Activated naive CD4-positive, alpha-beta T cell treated with anti-CD3 and anti-CD28 coated beads, Interleukin-2, amount 50 U/mL, for 24 hours (primary cell): ENCODE measurements around the gene MARVELD3.

ENCODE experiments used
- H3K27ac Mint-ChIP-seq: one replicate; pipeline ENCODE4 v1.8.0; 2021; ENCODE audit warnings: mild to moderate bottlenecking, mixed read lengths
- H3K27me3 Mint-ChIP-seq: one replicate; pipeline ENCODE4 v1.8.0; 2021; ENCODE audit warnings: mixed read lengths
- H3K36me3 Mint-ChIP-seq: one replicate; pipeline ENCODE4 v1.8.0; 2021; ENCODE audit warnings: mixed read lengths
- H3K4me1 Mint-ChIP-seq: one replicate; pipeline ENCODE4 v1.8.0; 2021; ENCODE audit warnings: mixed read lengths
- H3K4me3 Mint-ChIP-seq: one replicate; pipeline ENCODE4 v1.8.0; 2021; ENCODE audit warnings: mild to moderate bottlenecking, mixed read lengths
- H3K9me3 Mint-ChIP-seq: one replicate; pipeline ENCODE4 v1.8.0; 2021; ENCODE audit warnings: mixed read lengths

MARVELD3 gene

DNA sequence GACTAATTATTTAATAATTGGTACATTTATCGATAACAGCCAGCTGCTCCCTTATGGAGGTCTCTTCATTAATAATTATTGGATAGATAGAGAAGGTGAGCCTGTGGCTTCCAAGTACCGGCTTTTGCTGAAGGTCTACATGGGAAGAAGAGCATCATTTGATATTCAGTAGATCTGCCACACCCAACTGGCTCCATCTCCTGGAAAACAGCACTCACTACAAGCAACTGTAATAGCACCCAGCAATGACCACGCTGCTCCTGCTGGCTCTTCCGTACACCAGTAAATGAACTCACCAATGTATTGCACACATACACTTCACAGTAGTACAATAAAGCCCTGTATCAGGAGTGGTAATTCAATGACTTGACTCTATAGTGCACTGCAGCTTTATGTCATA lies 19.5 kb downstream of the MARVELD3 start:
- H3K4me1 Mint-ChIP-seq: no peaks in the 10 kb centered on the region
- no peak overlapping the region for H3K4me3 Mint-ChIP-seq
- H3K36me3 Mint-ChIP-seq: peaks cover 6% of the 10 kb centered on the region
- H3K9me3 Mint-ChIP-seq: no peaks in the 10 kb centered on the region
- no peaks in the 10 kb centered on the region for H3K27me3 Mint-ChIP-seq
- H3K27ac Mint-ChIP-seq: no peak overlapping the region

DNA sequence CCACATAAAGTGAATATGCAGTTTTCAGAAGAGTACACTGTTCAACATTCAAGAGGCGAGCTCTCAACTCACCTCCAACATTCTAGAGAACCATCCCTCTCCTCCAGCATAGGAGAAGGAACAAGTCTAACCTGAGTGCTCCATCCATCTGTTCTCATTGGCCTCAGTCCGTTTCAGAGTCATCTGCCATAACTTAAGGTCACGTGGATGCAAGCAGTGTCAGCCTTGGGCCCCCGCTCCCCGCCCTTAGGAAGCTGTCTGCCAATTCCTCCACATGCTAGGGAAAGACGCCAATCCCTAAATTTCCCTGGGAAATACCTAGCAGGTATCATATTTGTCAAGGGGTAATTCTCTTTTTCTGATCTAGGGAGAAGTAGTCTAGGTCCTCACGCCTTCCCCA lies 21.4 kb downstream of the MARVELD3 start:
- Mint-ChIP-seq H3K36me3 (peaks cover 10% of the 10 kb centered on the region), H3K4me3 (no peak overlapping the region), H3K27me3 (no peaks in the 10 kb centered on the region), H3K4me1 (no peaks in the 10 kb centered on the region), H3K27ac (no peak overlapping the region), H3K9me3 (no peaks in the 10 kb centered on the region)

GRCh38 chr16:71648162-71648561 lies 22.2 kb downstream of the MARVELD3 start:
- H3K27me3 Mint-ChIP-seq: no peaks in the 10 kb centered on the region
- H3K36me3 Mint-ChIP-seq: peaks cover 12% of the 10 kb centered on the region
- no peak overlapping the region for H3K4me3 Mint-ChIP-seq
- H3K4me1 Mint-ChIP-seq: no peaks in the 10 kb centered on the region
- no peaks in the 10 kb centered on the region for H3K9me3 Mint-ChIP-seq
- H3K27ac Mint-ChIP-seq: no peak overlapping the region

DNA sequence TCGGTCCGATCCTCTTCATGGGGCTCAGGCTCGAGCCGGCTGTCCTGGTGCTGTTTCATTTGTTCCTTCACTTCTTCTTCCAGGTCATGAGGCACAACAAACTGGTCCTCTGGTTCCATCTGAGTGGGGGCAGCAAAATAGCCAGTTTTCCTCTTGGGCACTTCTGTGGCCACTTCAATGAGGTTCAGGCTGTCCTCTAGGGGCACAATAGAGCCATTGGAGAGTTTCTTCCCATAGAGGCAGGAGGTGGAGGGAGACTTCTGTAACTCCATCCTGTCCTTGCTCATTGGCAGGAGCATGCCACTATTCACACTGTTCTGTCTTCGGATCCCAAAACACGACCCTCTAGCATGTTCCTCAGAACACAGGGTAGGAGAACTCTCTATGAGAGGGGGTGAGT lies 22.9 kb downstream of the MARVELD3 start:
- Mint-ChIP-seq H3K9me3 (no peaks in the 10 kb centered on the region), H3K36me3 (peaks cover 12% of the 10 kb centered on the region), H3K4me3 (no peak overlapping the region), H3K27ac (no peak overlapping the region), H3K4me1 (no peaks in the 10 kb centered on the region), H3K27me3 (no peaks in the 10 kb centered on the region)

DNA sequence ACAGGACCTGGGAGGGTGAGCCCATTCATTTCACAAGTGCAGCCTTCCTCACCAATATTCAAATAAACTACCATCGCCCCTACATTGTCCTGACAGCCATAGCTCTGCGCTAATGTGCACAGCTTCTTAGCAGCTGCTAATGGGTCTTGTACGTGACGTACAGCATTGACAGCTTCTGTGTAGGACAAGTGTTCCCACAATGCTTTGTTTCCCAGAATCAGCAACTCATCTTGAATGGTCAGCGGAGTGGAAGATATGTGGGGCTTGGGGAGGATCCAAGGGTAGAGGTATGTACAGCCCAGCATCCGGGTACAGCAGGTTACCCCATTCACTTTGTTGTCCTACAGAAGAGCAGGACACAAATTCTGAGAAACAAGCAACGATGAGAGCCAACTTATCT lies 23.7 kb downstream of the MARVELD3 start:
- Mint-ChIP-seq H3K36me3 (peaks cover 12% of the 10 kb centered on the region), H3K4me1 (no peaks in the 10 kb centered on the region)

GRCh38 chr16:71658771-71659170 lies 32.8 kb downstream of the MARVELD3 start:
- no peaks in the 10 kb centered on the region for H3K27me3 Mint-ChIP-seq
- no peak overlapping the region for H3K27ac Mint-ChIP-seq
- H3K4me1 Mint-ChIP-seq: no peaks in the 10 kb centered on the region
- H3K4me3 Mint-ChIP-seq: no peak overlapping the region
- H3K36me3 Mint-ChIP-seq: peaks cover 12% of the 10 kb centered on the region
- no peaks in the 10 kb centered on the region for H3K9me3 Mint-ChIP-seq

More for the DNA sequence above, 23.7 kb downstream of the MARVELD3 start:
- Mint-ChIP-seq H3K9me3 (no peaks in the 10 kb centered on the region), H3K4me3 (no peak overlapping the region), H3K27ac (no peak overlapping the region), H3K27me3 (no peaks in the 10 kb centered on the region)

DNA sequence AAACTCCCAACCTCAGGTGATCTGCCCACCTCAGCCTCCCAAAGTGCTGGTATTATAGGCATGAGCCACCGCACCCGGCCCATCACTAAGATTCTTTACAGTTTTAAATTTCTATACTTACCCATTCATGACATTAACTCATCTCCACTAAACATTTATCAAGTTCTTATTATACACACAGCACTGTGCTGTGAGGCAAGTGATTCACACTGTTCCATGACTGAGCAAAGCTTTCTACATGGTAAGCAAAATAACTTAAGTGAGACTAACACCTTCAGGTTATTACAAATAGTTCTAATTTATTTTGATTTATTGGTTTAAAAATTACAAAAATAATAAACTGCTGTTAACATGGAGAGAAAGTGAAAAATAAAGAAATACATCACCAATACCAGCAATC lies 33.5 kb downstream of the MARVELD3 start:
- Mint-ChIP-seq H3K4me1 (no peaks in the 10 kb centered on the region), H3K9me3 (no peaks in the 10 kb centered on the region), H3K27me3 (no peaks in the 10 kb centered on the region), H3K4me3 (no peak overlapping the region), H3K27ac (no peak overlapping the region), H3K36me3 (peaks cover 15% of the 10 kb centered on the region)

- H3K9me3 Mint-ChIP-seq: no peaks in the 10 kb centered on the region
- peaks cover 21% of the 10 kb centered on the region for H3K36me3 Mint-ChIP-seq
- no peaks in the 10 kb centered on the region for H3K27me3 Mint-ChIP-seq
- H3K27ac Mint-ChIP-seq: no peak overlapping the region
- no peak overlapping the region for H3K4me3 Mint-ChIP-seq
- no peaks in the 10 kb centered on the region for H3K4me1 Mint-ChIP-seq
Measured at GRCh38 chr16:71666264-71666663, 40.3 kb downstream of the MARVELD3 start.

GRCh38 chr16:71666928-71667707 lies 41.1 kb downstream of the MARVELD3 start:
- H3K36me3 Mint-ChIP-seq: peaks cover 24% of the 10 kb centered on the region

DNA sequence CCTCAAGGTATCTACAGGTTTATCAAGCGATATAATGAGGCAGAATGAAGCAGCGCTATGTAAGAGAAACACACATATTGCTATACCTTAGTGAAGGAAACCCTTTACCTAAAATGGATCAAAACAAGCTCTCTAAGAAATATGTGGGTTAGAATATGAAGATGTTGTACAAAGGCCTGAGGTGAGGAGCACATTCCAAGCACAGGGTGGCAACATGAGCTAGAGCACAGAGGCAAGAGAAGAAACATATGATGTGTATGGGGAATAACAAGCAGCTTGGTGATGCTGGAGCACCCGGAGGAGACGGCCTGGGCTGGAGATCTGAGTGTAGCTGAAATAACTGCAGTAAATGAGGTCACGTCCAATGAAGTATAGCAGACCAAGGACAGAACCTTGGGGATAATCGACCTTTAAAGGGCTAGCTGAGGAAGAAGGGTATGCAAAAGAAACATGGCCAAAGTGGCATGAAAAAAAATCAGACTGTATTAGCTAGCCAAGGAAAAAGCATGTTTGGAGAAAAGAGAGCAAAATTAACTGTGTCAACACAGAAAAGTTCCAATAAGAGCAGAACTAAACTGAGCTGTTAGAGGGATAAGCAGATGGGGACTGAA lies 44.0 kb downstream of the MARVELD3 start:
- Mint-ChIP-seq H3K9me3 (no peaks in the 10 kb centered on the region), H3K27me3 (no peaks in the 10 kb centered on the region), H3K36me3 (peaks cover 21% of the 10 kb centered on the region), H3K27ac (no peak overlapping the region), H3K4me3 (no peak overlapping the region), H3K4me1 (no peaks in the 10 kb centered on the region)

More at GRCh38 chr16:71666928-71667707, 41.1 kb downstream of the MARVELD3 start:
- Mint-ChIP-seq H3K9me3 (no peaks in the 10 kb centered on the region), H3K27ac (no peak overlapping the region), H3K4me1 (no peaks in the 10 kb centered on the region), H3K4me3 (no peak overlapping the region), H3K27me3 (no peaks in the 10 kb centered on the region)

- Mint-ChIP-seq H3K27ac (no peak overlapping the region), H3K4me1 (no peaks in the 10 kb centered on the region), H3K4me3 (no peak overlapping the region), H3K36me3 (peaks cover 21% of the 10 kb centered on the region), H3K27me3 (no peaks in the 10 kb centered on the region), H3K9me3 (no peaks in the 10 kb centered on the region)
Measured at GRCh38 chr16:71670537-71670936, 44.6 kb downstream of the MARVELD3 start.

DNA sequence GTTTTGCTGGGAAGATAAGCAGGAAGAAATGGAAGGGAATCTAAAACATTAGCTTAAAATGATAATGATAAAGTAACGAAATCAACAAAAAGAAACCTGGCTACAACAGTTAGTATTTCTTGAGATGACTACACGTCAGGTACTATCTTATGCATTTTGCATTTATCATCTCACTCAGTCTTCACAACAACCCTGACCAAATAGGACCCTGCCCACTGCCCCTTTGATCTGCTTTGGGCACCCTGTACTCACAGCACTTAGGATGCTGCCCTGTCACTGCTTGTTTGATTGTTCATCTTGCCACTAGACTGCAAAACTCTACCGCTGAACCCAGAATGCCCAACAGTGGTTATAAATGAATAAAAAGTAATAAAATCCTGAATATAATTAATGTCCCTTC lies 45.2 kb downstream of the MARVELD3 start:
- no peaks in the 10 kb centered on the region for H3K27me3 Mint-ChIP-seq
- H3K4me3 Mint-ChIP-seq: no peak overlapping the region
- no peaks in the 10 kb centered on the region for H3K4me1 Mint-ChIP-seq
- H3K9me3 Mint-ChIP-seq: no peaks in the 10 kb centered on the region
- H3K27ac Mint-ChIP-seq: no peak overlapping the region
- H3K36me3 Mint-ChIP-seq: peaks cover 19% of the 10 kb centered on the region

DNA sequence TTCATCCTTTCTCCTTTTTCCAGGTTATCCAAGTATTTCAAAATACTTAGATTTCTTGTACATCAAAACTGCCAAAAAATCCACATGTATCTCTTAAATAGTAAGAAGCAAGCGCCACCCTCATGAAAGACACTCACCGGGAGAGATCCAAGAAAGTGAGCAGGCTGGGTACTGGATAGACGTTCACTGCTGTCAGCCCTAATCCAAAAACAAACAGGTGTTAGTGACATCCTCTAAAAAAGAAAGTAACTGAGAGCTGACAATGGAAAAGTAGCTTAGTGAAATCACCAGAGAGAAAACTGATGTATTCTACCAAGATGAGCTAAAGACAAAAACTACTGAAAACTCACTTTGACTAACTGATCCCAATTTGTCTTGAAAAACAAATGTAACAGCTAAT lies 46.1 kb downstream of the MARVELD3 start:
- no peak overlapping the region for H3K27ac Mint-ChIP-seq
- no peaks in the 10 kb centered on the region for H3K9me3 Mint-ChIP-seq
- H3K27me3 Mint-ChIP-seq: no peaks in the 10 kb centered on the region
- no peak overlapping the region for H3K4me3 Mint-ChIP-seq
- H3K4me1 Mint-ChIP-seq: no peaks in the 10 kb centered on the region
- peaks cover 13% of the 10 kb centered on the region for H3K36me3 Mint-ChIP-seq

DNA sequence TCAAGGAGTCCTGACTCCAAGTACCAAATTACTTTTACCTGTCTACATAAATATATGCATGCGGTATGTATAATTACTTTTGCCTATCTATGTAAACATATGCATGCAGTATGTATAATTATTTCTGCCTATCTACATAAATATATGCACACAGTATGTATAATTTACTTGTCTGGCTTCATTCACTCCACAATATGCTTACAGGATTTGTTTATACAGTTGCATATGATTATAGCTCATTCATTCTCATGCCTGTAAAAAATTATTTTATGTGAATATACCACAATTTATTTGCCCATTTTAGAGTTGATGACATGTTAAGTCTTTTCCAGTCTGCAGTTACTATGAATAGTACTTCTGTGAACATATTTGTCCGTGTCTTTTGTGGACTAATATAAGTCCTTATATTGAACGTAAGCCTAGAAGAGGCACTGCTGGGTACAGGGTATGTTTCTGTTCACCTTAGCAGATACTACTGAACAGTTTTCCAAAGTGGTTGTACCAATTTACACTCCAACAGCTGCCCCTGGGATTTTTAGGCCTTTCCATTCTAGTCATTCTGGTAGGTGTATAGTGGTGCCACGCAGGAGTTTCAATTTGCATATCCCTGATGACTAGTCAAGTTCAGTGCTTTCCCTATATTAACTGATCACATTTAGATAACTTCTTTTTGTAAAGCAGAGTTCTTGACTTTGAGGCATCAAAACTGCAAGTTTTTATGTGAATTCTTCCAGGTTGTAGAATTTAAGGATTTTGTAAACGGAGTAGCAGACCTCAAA lies 47.0 kb downstream of the MARVELD3 start:
- no peaks in the 10 kb centered on the region for H3K9me3 Mint-ChIP-seq
- no peaks in the 10 kb centered on the region for H3K4me1 Mint-ChIP-seq
- H3K36me3 Mint-ChIP-seq: peaks cover 13% of the 10 kb centered on the region
- no peak overlapping the region for H3K27ac Mint-ChIP-seq
- no peaks in the 10 kb centered on the region for H3K27me3 Mint-ChIP-seq
- no peak overlapping the region for H3K4me3 Mint-ChIP-seq

DNA sequence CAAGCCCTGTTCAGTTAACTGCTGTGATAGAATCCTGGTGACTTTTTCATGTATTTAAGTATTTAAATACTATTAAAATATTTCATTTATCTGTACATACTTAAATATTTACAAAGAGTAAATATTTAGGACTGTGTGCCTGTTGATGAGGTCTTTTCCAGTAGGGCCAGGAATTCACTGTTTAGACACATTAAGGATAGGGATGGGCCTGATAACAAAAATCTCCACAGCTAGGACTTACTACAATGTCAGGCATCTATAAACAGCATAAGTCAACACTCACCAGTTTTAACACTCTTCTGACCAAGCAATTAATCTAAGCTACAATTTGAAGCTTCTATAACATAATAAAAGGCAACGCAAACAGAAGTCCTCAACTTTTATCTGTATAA lies 47.6 kb downstream of the MARVELD3 start:
- no peaks in the 10 kb centered on the region for H3K4me1 Mint-ChIP-seq
- H3K27ac Mint-ChIP-seq: no peak overlapping the region
- H3K36me3 Mint-ChIP-seq: peaks cover 13% of the 10 kb centered on the region
- no peak overlapping the region for H3K4me3 Mint-ChIP-seq
- H3K27me3 Mint-ChIP-seq: no peaks in the 10 kb centered on the region
- no peaks in the 10 kb centered on the region for H3K9me3 Mint-ChIP-seq

GRCh38 chr16:71674229-71674628 lies 48.2 kb downstream of the MARVELD3 start:
- Mint-ChIP-seq H3K4me3 (no peak overlapping the region), H3K27me3 (no peaks in the 10 kb centered on the region), H3K4me1 (no peaks in the 10 kb centered on the region), H3K27ac (no peak overlapping the region), H3K36me3 (peaks cover 13% of the 10 kb centered on the region), H3K9me3 (no peaks in the 10 kb centered on the region)
